ENCODE results near the gene IL32. TPM values are rescaled to one million over a fixed set of nuclear protein-coding genes. Genes with fewer than 3 reads are reported as not detected.

The IL32 gene
- total and polyA plus RNA-seq, 9 of the 15 experiments (the other 6 are each of a cell fraction or from before 2014, with no cell fraction given), result 0.21 to 2.2 (median 0.37) TPM; not detected in 3

GRCh38 chr16:3029491-3030221, 35.8 kb upstream of the IL32 start (continued):
- no peak for TF ChIP-seq ZNF518B (CRISPR knock-in tag; IDR thresholded peaks at IDR 0.05)
- TF ChIP-seq TFAP4 (CRISPR knock-in tag; IDR thresholded peaks at IDR 0.05; ENCODE audit: borderline replicate concordance), result peak; percentile 90
- TF ChIP-seq SMC3 (conservative IDR thresholded peaks at IDR 0.05; ENCODE audit: insufficient read depth, low read depth, low read length), result 0 out of 2 replicates have a peak, but pooled peaks have one; percentile 1
- TF ChIP-seq MAZ (CRISPR knock-in tag; conservative IDR thresholded peaks at IDR 0.05 in 1 of 2, IDR thresholded peaks at IDR 0.05 in 1 of 2), result peak in 1 of 2 experiments; percentile 46; a peak in 1 of 4 replicates
- TF ChIP-seq TAF15 (IDR thresholded peaks at IDR 0.05; ENCODE audit: low read depth, low read length), result no peak
- TF ChIP-seq RNF219 (CRISPR knock-in tag; IDR thresholded peaks at IDR 0.05), result no peak
- TF ChIP-seq SPI1 (IDR thresholded peaks at IDR 0.05; ENCODE audit: borderline replicate concordance, low read depth, low read length), result no peak
- no peak for TF ChIP-seq SMAD2 (IDR thresholded peaks at IDR 0.05; ENCODE audit: low read depth, low read length)
- no peak for TF ChIP-seq CBFB (CRISPR knock-in tag; IDR thresholded peaks at IDR 0.05)
- TF ChIP-seq, protein P1, sequence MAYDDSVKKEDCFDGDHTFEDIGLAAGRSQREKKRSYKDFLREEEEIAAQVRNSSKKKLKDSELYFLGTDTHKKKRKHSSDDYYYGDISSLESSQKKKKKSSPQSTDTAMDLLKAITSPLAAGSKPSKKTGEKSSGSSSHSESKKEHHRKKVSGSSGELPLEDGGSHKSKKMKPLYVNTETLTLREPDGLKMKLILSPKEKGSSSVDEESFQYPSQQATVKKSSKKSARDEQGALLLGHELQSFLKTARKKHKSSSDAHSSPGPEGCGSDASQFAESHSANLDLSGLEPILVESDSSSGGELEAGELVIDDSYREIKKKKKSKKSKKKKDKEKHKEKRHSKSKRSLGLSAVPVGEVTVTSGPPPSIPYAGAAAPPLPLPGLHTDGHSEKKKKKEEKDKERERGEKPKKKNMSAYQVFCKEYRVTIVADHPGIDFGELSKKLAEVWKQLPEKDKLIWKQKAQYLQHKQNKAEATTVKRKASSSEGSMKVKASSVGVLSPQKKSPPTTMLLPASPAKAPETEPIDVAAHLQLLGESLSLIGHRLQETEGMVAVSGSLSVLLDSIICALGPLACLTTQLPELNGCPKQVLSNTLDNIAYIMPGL (CRISPR knock-in tag; IDR thresholded peaks at IDR 0.05), result no peak
- no peak for TF ChIP-seq ZNF699 (CRISPR knock-in tag; IDR thresholded peaks at IDR 0.05; ENCODE audit: insufficient replicate concordance)
- TF ChIP-seq ZNF408 (CRISPR knock-in tag; IDR thresholded peaks at IDR 0.05; ENCODE audit: low read depth), result no peak
- TF ChIP-seq MIER1 (IDR thresholded peaks at IDR 0.05; ENCODE audit: low read depth), result no peak
- TF ChIP-seq NCOA2 (IDR thresholded peaks at IDR 0.05; ENCODE audit: partially characterized antibody in 2 of 2), result no peak
- no peak for TF ChIP-seq ZNF445 (CRISPR knock-in tag; IDR thresholded peaks at IDR 0.05; ENCODE audit: low read depth)
- no peak for TF ChIP-seq SAP30 (IDR thresholded peaks at IDR 0.05; ENCODE audit: borderline replicate concordance, insufficient read depth, low read depth, low read length, poor library complexity, severe bottlenecking)
- TF ChIP-seq TFAM (CRISPR knock-in tag; conservative IDR thresholded peaks at IDR 0.05), result no peak
- TF ChIP-seq ZSCAN32 (CRISPR knock-in tag; IDR thresholded peaks at IDR 0.05), result no peak
